ENCODE data around the gene TAF3.

The TAF3 gene

GRCh38 chr10:7876541-7877127 lies 58.3 kb downstream of the TAF3 start:
- DNase-seq (ENCODE audit: low read depth), result no peak

- no peak for DNase-seq (ENCODE audit: low read depth)
Observed at GRCh38 chr10:7881119-7881518, 62.8 kb downstream of the TAF3 start.

- no peak for DNase-seq (ENCODE audit: low read depth)
Observed at GRCh38 chr10:7886056-7886455, 67.8 kb downstream of the TAF3 start.

GRCh38 chr10:7887174-7887816 lies 69.0 kb downstream of the TAF3 start:
- DNase-seq (ENCODE audit: low read depth), result no peak

- no peak for DNase-seq (ENCODE audit: low read depth)
Observed at GRCh38 chr10:7889947-7890542, 71.7 kb downstream of the TAF3 start.

GRCh38 chr10:7890781-7891180 lies 72.5 kb downstream of the TAF3 start:
- DNase-seq (ENCODE audit: low read depth), result no peak

GRCh38 chr10:7891634-7892033 lies 73.3 kb downstream of the TAF3 start:
- no peak for DNase-seq (ENCODE audit: low read depth)

GRCh38 chr10:7892146-7892545 lies 73.8 kb downstream of the TAF3 start:
- DNase-seq (ENCODE audit: low read depth), result no peak

GRCh38 chr10:7895699-7896090 lies 77.4 kb downstream of the TAF3 start:
- DNase-seq (ENCODE audit: low read depth), result no peak

GRCh38 chr10:7896297-7896696 lies 78.0 kb downstream of the TAF3 start:
- no peak for DNase-seq (ENCODE audit: low read depth)

- no peak for DNase-seq (ENCODE audit: low read depth)
Observed at GRCh38 chr10:7901256-7901655, 83.0 kb downstream of the TAF3 start.

- DNase-seq (ENCODE audit: low read depth), result no peak
Observed at GRCh38 chr10:7902413-7902812, 84.1 kb downstream of the TAF3 start.

- DNase-seq (ENCODE audit: low read depth), result no peak
Observed at GRCh38 chr10:7903851-7904250, 85.5 kb downstream of the TAF3 start.

- no peak for DNase-seq (ENCODE audit: low read depth)
Observed at GRCh38 chr10:7906128-7906527, 87.8 kb downstream of the TAF3 start.

GRCh38 chr10:7908541-7909210 lies 90.4 kb downstream of the TAF3 start:
- DNase-seq (ENCODE audit: low read depth), result no peak

- no peak for DNase-seq (ENCODE audit: low read depth)
Observed at GRCh38 chr10:7913126-7913872, 95.0 kb downstream of the TAF3 start.

- no peak for DNase-seq (ENCODE audit: low read depth)
Observed at GRCh38 chr10:7915923-7916536, 97.7 kb downstream of the TAF3 start.

- DNase-seq (ENCODE audit: low read depth), result no peak
Observed at GRCh38 chr10:7917736-7918135, 99.4 kb downstream of the TAF3 start.

- DNase-seq (ENCODE audit: low read depth), result no peak
Observed at GRCh38 chr10:7922707-7923106, 104.4 kb downstream of the TAF3 start.

GRCh38 chr10:7928536-7928935 lies 110.2 kb downstream of the TAF3 start:
- DNase-seq (ENCODE audit: low read depth), result no peak

GRCh38 chr10:7932301-7933036 lies 114.2 kb downstream of the TAF3 start:
- DNase-seq (ENCODE audit: low read depth), result no peak

Measured in GM04504 (cell line).